LNCaP clone FGC (cell line): ENCODE data around the gene ZNF71.

ENCODE experiments used
- DNase-seq: peaks from one replicate; pipeline ENCODE4 v3.0.0-alpha.2; 2011; ENCODE audit warnings: low read depth
- H3K4me3 ChIP-seq: 2 replicates; pipeline ENCODE4 v1.5.1; 2011; ENCODE audit warnings: mild to moderate bottlenecking, low read depth, low read length, control low read depth
- CTCF ChIP-seq: IDR thresholded peaks from 2 replicates; pipeline ENCODE4 v1.5.1; 2012; ENCODE audit warnings: mild to moderate bottlenecking; ENCODE audit not compliant: control insufficient read depth, insufficient read depth; ENCODE audit errors: extremely low read depth

Gene ZNF71

GRCh38 chr19:56572589-56572988, 22.5 kb upstream of the ZNF71 start:
- H3K4me3 ChIP-seq, result no peak overlapping the region
- no peak for DNase-seq
- TF ChIP-seq CTCF, result no peak

- DNase-seq, result no peak
- H3K4me3 ChIP-seq, result no peak overlapping the region
- TF ChIP-seq CTCF, result no peak
Measured at GRCh38 chr19:56573914-56574313, 21.2 kb upstream of the ZNF71 start.

- TF ChIP-seq CTCF, result no peak
- no peak for DNase-seq
- H3K4me3 ChIP-seq, result no peak overlapping the region
Measured at GRCh38 chr19:56577719-56578602, 17.1 kb upstream of the ZNF71 start.

GRCh38 chr19:56594446-56594782, 688 bp upstream of the ZNF71 start:
- H3K4me3 ChIP-seq, result no peak overlapping the region; the same call in 1 of the 2 replicates
- DNase-seq, result no peak
- no peak for TF ChIP-seq CTCF

- DNase-seq, result no peak
- peak overlapping the region; percentile 85 for H3K4me3 ChIP-seq
- no peak for TF ChIP-seq CTCF
Measured at GRCh38 chr19:56595548-56595899, 422 bp downstream of the ZNF71 start.

- TF ChIP-seq CTCF, result no peak
- no peak for DNase-seq
- H3K4me3 ChIP-seq, result no peak overlapping the region
Measured at GRCh38 chr19:56596676-56597075, 1.6 kb downstream of the ZNF71 start.

GRCh38 chr19:56597696-56598095, 2.6 kb downstream of the ZNF71 start:
- no peak for TF ChIP-seq CTCF
- no peak for DNase-seq
- H3K4me3 ChIP-seq, result no peak overlapping the region
